ENCODE results near the gene AQP7.

DNA sequence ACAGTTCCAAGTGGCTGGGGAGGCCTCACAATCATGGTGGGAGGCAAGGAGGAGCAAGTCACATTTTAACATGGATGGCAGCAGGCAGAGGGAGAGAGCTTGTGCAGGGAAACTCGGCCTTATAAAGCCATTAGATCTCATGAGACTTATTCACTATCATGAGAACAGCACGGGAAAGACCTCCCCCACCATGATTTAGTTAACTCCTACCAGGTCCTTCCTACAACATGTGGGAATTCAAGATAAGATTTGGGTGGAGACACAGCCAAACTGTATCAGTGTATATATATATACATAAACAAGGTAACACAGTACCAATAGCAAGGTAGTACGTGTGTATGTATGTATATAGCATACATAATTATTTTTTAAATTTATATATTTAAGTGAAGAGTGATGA, 61.2 kb downstream of the AQP7 start:
- TF ChIP-seq, protein P1, sequence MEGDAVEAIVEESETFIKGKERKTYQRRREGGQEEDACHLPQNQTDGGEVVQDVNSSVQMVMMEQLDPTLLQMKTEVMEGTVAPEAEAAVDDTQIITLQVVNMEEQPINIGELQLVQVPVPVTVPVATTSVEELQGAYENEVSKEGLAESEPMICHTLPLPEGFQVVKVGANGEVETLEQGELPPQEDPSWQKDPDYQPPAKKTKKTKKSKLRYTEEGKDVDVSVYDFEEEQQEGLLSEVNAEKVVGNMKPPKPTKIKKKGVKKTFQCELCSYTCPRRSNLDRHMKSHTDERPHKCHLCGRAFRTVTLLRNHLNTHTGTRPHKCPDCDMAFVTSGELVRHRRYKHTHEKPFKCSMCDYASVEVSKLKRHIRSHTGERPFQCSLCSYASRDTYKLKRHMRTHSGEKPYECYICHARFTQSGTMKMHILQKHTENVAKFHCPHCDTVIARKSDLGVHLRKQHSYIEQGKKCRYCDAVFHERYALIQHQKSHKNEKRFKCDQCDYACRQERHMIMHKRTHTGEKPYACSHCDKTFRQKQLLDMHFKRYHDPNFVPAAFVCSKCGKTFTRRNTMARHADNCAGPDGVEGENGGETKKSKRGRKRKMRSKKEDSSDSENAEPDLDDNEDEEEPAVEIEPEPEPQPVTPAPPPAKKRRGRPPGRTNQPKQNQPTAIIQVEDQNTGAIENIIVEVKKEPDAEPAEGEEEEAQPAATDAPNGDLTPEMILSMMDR (IDR thresholded peaks at IDR 0.05): no peak
- no peak for TF ChIP-seq POLR2AphosphoS5 (IDR thresholded peaks at IDR 0.05)
- TF ChIP-seq POLR2A (IDR thresholded peaks at IDR 0.05): no peak
